Activated T-cell treated with anti-CD3 and anti-CD28 coated beads for 24 hours (primary cell): ENCODE measurements around the gene TMCO4.
"Not testable (repeated sequence)": the region's sequence is repeated elsewhere in the genome, so short reads cannot be mapped to it uniquely, and the experiment has no call there.

Source experiments
- DNase-seq: peaks from one replicate; pipeline ENCODE4 v3.0.0-alpha.2; 2020; ENCODE audit warnings: low read depth

The TMCO4 gene

DNA sequence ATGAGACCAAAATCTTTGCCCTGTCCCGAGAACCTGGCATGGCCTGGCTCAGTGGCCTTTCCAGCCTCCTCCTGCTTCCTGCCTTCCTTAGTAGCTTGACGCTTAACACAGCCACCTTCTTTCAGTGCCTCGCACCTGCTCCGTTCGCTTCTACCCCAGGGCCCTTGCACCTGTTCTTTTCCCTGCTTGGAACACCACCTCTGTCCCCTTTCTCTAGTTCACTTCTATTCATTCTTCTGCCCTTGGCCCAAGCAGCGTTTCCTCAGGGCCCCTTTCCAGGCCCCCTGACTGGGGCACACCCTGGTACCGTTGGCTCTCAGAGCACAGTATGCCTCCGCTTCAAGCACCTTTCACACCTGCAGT is 144.0 kb downstream of the TMCO4 start:
- no peak for DNase-seq

DNA sequence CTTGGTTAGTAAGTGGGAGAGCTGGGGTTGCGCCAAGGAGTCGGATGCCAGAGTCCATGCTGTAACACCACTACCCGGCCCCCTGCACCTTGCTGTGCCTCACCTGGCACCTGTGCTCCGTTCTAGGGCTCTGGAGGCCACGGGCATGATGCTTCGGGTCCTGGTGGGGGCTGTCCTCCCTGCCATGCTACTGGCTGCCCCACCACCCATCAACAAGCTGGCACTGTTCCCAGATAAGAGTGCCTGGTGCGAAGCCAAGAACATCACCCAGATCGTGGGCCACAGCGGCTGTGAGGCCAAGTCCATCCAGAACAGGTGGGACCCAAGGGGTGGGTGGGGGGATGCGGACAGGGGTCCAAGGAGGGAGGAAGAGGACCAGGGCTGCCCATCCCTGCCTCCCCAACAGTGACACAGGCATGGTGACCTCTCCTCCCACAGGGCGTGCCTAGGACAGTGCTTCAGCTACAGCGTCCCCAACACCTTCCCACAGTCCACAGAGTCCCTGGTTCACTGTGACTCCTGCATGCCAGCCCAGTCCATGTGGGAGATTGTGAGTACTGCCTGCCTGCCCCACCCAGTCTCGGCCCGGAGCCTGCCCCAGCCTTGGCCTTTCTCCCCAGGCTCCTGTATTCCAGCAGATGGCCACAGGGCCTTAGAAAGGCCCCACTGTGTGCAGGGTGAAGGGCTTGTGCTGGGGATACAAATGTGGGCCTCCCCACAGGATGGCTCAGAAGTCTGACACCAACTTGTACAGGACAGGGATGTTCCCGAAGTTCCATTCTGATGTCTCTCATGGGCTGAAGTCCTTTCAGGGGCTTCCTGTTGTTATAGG is 144.6 kb downstream of the TMCO4 start:
- DNase-seq: no peak

DNA sequence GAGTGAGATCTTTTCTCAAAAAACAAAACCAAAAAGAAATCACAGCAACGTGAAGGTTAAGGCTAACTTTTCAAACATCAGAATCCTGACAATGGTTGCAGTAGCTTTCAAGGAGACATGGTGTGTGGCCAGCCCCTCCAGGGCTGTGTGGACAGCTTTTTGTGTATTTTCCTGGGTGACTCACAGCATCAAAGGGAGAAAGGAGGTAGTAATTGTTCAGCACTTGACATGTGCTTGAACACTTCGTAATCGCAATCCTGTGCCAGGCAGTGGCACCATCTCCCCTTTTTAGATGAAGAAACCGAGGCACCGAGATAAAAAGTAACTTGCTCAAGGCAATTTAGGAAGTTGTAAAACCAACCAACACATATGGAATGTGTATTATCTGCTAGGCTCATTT is 145.3 kb downstream of the TMCO4 start:
- DNase-seq: no peak

DNA sequence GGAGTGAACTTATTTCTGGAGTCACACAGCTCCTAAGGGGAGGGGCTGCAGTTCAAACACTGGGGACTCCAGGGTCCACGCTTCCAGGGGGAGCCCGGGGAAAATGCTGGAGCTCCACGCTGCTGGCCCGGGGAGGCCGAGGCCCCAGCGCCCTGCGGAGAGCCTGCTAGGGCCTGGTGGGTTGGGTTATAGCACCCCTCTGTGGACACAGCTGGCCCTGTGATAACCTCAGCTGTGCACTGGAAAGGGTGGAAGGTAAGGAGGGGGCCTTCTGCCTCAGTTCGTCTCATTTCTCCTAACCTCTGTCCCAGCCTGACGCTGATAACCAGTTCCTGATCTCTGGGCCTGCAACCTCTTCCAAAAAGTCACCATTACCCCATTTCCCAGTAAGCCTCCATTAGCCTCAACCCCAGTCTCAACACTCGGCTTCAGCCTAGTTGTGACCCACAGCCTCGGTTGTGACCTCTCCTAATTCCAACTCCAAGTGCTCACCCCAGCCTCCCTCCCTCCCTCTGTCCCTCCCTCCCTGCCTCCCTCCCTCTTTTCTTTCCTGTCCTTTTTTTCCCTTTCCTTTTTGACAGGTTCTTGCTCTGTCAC is 148.5 kb downstream of the TMCO4 start:
- DNase-seq: no peak

DNA sequence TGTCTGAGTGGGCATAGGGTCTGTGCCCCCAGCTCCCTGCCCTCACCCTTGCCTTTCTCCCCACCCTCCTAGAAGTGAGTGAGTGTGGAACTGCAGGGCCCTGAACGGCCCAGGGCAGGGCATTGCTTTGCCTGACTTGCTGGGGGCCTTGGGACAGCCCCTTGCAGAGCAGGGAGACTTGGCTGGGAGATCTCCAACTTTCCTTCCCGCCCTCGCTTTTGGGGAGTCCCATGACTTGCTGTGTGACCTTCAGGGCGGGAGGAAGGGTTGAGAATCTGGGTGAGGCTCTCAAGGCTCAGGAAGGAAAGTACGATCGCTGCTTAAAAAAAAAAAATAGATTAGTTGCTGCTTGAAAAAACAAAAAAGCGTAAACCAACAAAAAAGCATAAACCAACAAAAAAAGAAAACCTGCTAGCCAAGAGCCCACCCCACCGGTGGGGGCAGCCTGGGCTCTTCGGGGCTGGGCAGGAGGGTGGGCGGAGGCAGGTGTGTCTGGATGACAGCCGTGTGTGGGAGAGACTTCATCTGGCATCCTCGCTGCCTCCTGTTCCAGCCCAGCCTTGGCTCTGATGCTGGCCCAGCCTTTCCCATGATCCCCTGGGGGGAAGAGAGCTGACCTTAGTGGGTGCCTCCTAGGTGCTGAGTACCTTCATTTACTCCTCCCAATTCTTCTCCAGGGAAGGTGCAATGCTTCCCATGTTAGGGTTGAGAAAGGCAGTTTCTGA is 149.1 kb downstream of the TMCO4 start:
- DNase-seq: no peak

DNA sequence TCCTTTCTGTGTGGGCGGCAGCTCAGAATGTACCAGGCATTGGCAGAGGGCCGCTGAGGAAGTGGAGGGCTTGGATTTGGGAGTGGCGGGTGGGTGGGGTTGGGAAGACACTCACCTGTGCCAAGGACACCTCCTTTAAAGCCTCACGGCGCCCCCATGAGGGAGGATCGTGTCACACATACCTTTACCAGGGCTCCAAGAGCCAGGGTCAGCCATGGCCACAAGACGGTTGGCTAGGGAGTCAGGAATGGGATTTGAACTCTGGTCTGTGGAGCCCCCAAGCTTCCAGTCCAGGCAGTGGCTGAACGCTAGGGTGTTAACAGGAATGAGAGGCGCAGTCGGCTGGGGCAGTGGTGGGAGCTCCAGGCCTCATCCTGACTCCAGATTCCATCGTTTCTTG is 151.0 kb downstream of the TMCO4 start:
- DNase-seq: no peak

DNA sequence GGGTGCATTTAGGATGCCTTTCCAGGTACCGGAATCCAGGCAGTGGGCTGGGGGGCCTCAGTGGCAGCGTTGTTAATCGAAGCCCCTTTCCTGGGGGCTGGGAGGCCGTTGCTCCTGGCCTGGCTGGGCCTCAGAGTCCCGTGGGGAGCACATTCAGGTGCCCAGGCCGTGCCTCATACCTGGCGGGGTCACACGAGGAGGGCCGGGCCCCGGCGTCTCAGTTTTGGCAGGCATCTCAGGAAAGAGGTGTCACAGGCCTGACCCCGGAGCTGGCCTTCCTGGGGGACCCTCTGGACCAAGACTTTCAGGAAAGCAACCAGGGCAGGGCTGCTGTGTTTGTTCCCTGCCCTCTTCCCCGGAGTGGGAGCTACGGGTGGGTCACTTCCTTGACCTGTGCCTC is 151.5 kb downstream of the TMCO4 start:
- no peak for DNase-seq

DNA sequence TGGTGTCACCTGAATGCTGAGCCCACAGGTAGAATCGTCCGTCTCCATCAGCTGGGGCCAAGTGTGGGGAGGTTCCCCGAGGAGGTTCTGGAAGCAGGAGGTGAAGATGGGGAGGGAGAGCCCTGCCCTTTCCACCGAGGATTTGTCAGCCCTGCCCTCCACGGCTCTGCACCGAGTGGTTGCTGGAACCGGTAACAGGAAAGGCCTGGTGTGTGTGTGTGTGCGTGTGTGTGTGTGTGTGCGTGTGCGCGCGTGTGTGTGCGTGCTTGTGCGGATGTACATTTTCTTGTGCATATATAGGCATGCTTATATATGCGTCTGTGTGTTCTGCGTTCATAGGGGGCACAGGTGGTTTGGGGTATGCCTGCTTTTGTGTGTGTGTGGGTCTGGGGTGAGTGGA is 152.1 kb downstream of the TMCO4 start:
- no peak for DNase-seq

DNA sequence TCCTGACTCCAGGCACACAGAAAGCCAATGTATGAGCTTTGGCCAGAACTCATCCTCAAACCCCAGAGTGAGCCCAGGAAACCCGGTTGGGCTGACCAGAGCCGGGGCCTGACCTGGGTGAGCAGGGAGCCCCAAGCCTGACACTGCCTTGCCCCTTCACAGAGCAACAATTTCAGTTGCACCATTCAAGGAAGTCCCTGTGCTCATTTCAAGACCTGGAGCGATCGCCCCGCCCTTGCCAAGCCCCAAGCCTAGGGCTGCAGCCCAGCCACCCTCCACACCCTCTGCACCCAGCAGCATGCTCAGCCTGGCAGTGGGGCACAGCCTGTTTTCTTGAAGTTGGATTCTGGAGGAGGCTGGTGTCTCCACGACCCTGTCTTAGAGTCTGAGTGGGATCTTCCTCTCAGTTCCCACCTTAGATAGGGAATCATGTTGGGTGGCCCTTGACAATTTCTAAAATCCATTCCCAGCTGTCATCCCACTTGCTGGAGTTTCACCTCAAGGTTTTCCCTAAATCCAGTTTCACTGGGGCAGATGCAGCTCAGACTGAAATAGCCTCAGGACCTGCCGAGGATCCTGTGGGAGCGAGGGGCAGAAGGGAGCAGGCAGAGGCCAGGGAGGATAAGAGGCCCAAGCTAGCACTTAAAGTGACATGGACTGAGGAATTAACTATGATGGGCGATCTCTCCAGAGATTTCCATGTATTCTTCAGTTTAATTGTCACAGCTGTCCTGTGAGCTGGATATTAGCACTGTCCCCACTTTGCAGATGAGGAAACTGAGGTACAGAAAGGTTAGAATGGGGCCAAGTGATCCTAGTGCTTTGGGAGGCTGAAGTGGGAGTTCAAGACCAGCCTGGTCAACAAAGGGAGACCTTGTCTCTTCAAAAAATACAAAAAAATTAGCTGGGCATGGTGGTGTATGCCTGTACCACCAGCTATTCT is 153.1 kb downstream of the TMCO4 start:
- no peak for DNase-seq

DNA sequence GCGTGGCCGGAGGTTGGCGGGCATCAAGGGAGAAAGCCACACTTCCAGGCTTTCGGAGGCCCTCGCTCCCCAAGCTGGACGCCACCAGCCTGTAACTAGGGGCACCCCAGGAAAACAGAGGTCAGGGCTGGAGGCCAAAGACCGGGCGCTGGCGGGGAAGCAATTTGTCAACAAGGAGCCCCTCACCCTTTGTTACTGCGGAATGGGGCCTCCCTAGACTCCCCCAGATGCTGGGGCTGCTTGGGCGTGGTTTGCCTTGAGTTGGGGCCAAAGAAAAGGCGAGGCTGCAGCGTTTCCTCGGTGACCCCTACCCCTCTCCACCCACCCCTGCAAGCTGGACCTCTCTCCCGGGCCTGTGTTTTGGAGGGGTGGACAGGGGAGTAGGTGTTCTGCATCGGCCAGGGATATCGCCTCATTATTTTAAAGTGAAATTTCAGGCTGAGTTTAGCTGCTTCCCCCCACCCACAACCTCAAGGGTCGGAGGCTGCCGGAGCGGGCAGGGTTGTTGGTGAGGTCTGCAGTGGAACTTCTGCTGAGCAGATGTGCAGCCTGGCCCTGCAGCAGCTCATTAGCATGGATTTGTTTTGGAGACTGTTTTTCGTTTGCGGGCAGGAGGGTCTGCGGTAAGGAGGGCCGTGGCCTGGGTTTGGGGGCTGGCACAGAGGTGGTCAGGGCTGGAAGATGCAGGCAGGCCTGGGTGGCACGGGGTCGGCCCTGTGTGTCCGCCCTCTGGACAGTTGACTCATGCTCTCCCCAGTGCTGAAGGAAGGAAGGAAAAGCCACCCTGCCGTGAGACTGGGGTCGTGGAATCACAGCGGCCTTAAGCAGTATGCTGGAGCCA is 154.1 kb downstream of the TMCO4 start:
- DNase-seq: no peak

DNA sequence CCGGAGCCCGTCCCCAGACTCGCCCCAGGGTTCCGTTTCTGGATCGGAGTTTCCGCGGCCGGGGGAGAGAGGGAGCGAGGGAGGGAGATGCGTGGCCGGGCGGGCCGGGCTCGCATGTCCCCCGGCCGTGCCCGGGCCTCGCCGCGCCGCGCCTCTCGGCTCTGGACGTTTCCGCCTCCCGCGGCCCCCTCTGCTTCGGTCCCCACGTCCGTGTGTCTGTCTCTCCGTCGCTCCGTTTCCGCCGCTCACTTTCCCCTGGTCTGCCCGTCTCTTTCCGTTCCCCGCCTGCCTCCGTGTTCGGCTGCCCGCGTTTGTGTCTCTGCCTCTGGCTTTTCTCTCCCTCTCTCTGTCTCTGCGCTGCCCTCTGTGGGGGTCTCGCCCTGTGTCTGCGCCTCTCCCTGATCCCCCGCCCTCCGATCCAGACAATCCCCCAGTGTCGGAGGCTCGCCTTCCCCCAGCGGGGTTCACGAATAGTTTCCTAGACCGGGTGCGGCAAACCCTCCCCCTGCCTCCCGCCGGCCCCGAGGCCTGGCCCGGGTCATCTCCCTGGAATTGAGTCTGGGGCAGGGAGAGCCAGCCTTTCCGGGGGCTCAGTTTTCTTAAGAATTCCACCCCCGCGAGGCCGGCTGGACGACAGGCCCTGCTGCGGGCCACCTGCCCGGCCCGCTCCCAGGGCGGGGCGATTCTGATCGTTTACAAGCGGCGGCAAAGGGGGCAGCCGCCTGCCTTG is 154.9 kb downstream of the TMCO4 start:
- DNase-seq: no peak

DNA sequence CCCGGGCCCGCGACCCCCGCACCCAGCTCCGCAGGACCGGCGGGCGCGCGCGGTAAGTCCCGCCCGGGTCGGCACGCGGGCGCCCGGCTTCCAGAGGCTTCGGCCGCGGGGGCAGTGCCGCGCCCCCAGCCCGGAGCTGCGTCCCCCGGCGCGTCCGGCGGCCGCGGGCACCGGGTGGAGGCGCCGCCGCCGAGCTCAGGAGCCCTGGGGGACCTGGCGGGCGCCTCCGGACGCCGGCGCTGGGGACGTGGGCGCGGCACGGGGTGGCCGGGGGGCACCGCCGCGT is 155.4 kb downstream of the TMCO4 start:
- no peak for DNase-seq

DNA sequence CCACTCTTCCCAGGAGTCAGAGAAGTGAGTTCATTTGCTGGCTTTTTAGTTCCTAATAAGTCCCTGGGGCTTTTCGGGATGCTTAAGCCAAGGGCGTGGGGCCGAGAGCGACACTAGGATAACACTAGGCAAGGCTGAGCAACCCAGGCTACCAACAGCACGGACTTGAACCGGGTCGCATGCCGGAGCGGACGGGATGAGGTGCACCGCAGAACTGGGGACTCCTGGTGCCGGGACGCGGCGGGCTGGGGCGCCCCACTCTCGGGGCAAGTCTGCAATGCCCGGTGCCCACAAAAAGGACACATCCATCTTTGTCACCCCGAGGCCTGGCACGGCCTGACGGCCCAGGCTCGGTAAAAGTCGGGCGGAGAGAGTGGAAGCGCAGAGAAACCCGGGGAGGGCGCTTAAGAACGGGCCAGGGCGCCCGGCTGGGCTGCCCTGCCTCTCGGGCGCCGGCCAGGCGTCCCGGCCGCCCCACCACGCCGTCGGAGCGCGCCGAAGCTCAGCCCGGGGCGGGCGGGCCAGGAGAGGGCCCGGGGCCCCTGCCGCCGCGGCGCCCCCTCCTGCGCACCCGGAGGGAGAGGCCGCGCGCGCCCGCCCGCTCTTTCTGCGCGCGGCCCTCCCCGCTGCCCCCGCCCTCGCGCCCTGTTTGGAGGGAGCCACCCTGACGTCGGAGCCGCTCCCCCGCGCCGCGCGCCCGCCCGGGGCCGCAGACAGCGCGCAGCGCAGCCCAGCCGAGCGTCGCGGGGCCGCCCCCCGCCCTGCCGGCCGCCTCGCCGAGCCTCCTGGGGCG is 155.9 kb downstream of the TMCO4 start, which contains the start of gene NBL1:
NBL1 (plus strand) TSS at position 710 of the 793 bp plus-strand sequence. CDS start 10,720 bp downstream, outside the sequence.
- DNase-seq: peak; percentile 54

DNA sequence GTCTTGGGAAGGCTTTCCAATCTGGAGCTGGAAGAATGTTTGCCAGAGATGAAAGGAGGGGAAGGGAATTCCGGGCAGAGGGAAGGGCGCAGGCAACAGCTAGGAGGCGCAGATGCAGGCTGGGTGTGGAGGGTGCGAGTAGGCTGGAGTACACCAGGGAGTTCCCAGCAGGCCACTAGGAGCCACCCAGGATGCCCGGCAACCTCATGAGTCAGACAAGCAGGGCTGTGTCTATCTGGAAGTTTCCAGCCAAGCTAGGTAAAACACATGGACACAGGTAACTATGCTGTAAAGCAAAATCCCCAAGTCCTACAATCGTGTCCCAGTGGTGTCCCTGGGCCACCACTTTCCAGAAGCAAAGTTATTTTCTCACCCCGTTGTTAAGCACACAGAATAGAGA is 156.6 kb downstream of the TMCO4 start:
- DNase-seq: no peak

DNA sequence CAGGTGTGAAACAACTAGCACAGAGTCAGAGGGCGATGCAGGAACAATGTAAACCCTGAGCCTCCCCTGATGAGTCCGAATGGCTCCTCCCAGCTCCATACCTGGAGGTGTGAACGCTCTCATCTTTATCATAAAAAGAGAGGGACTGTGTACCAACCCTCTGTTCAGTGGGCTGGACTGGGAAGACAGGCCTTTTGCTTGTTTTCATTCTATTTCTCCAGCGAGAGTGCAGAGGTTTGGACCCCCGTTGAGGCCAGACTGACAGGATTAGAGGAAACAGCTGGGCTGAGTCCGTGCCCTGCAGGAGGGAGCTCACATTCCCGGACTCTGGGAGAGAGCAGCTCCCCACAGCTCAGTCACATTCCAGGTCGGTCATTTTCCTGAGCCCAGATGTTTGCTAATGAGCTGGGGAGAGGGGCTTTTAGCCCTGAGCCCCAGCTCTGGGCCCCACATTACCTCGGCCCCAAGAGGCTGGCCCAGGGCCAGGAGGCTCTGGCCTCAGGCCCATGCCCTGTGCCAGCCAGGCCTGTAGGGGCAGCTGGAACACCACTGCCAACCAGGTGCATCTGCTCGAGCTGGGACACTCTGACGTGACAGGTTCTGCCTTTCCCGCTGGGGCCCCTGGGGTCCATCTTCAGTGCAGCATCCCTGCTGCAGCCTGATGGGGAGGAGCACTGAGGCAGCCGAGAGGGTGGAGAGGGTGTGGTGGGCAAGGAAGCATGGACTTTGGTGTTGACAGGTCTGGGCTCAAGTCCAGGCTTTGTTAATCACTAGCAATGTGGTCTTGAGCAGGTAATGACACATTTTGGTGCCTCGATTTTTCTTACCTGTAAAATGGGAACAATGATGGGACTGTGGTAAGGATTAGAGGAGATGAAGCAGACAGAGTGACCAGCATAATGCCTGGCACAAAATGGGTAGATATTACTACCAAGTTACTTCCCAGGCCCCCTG is 159.1 kb downstream of the TMCO4 start:
- no peak for DNase-seq

DNA sequence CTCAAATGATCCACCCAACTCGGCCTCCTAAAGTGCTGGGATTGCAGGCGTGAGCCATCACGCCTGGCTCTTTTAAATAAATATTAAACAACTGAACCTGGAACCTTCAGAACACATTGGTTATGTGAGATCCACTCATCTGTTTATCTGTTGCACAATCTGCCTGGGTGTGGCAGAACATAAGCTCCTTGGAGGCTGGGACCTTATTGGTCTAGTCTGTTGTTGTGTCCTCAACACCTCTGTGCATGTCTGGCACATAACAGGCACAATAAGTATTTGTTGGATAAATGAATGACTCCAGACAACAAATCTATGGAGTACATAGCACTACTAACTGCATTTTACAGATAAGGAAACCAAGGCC is 159.7 kb downstream of the TMCO4 start:
- no peak for DNase-seq

DNA sequence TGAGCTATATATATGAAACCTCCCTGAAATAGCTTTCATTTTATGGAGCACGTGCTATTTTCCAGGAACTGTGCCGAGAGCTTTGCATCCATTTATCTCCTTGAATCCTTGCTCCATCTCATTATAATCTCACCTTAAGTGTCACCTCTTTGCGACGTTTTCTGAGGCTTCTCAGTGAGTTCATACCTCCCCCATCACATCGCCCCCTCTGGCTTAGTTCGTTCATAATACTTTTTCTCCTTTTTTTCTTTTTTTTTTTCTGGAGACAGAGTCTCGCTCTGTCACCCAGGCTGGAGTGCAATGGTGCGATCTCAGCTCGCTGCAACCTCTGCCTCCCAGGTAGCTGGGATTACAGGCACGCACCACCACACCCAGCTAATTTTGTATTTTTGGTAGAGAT is 160.5 kb downstream of the TMCO4 start:
- DNase-seq: not testable (repeated sequence)

DNA sequence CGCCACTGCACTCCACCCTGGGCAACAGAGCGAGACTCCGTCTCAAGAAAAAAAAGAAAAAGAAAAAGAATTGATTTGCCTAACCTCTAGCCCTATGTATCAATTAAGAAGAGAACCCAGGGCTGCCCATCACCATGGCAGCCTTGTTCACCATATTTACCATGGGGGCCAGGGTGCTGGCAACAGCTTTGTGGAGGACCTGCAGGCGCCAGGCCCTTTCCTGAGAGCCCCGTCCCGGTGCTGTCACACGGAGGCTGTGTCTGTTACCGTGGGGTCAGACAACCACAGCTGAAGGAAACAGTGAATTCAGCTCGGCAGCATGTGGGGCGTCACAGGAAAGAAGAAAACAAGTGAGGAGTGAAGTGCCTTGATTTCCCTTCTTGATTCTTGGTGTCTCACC is 162.1 kb downstream of the TMCO4 start:
- DNase-seq: no peak

DNA sequence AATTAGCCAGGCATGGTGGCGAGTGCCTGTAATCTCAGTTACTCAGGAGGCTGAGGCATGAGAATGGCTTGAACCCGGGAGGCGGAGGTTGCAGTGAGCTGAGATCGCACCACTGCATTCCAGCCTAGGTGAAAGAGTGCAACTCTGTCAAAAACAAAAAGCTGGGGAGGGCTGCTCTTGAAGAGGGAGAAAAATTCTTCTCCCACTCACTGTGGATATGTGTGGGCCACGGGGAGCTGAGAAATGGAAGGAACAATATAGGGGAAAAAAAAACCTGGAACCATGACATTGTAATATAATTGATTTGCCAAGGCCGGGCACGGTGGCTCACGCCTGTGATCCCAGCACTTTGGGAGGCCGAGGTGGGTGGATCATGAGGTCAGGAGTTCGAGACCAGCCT is 163.0 kb downstream of the TMCO4 start:
- DNase-seq: not testable (repeated sequence)
